Effector CD8-positive, alpha-beta T cell (primary cell): Measurements from ENCODE around the gene GALE.
"Not testable (repeated sequence)": the region's sequence is repeated elsewhere in the genome, so short reads cannot be mapped to it uniquely, and the experiment has no call there.

ENCODE experiments used
- DNase-seq: peaks from one replicate; lab custom pipeline; 2025; lab: John Stamatoyannopoulos, UW

GALE gene

GRCh38 chr1:23792151-23792945 lies 8.2 kb downstream of the GALE start:
- DNase-seq = no peak

GRCh38 chr1:23791516-23792047 lies 9.0 kb downstream of the GALE start:
- DNase-seq = peak; percentile 21

- peak; percentile 76 for DNase-seq
Measured at GRCh38 chr1:23790696-23791515, 9.6 kb downstream of the GALE start, which contains the start of gene LYPLA2. Gene LYPLA2, plus strand, starts transcription at chr1:23791145. Its CDS starts 1,538 bp downstream, at chr1:23792683.

GRCh38 chr1:23788695-23789094 lies 11.9 kb downstream of the GALE start:
- no peak for DNase-seq

GRCh38 chr1:23787701-23788100 lies 12.9 kb downstream of the GALE start:
- no peak for DNase-seq

- DNase-seq = no peak
Measured at GRCh38 chr1:23784846-23785245, 15.7 kb downstream of the GALE start.

GRCh38 chr1:23783141-23783540 lies 17.4 kb downstream of the GALE start:
- DNase-seq = not testable (repeated sequence)

- no peak for DNase-seq
Measured at GRCh38 chr1:23779826-23780371, 20.7 kb downstream of the GALE start.

GRCh38 chr1:23777979-23778814 lies 22.4 kb downstream of the GALE start, which contains the start of gene PITHD1:
Gene PITHD1, plus strand, starts transcription at chr1:23778418. Its CDS starts 98 bp downstream, at chr1:23778516.
- peak; percentile 69 for DNase-seq

GRCh38 chr1:23776217-23776616 lies 24.3 kb downstream of the GALE start:
- no peak for DNase-seq

GRCh38 chr1:23774174-23774880 lies 26.2 kb downstream of the GALE start:
- DNase-seq = no peak

- no peak for DNase-seq
Measured at GRCh38 chr1:23772854-23773242, 27.7 kb downstream of the GALE start.

- peak; percentile 76 for DNase-seq
Measured at GRCh38 chr1:23772049-23772853, 28.3 kb downstream of the GALE start.

GRCh38 chr1:23768733-23769132 lies 31.8 kb downstream of the GALE start:
- no peak for DNase-seq

- DNase-seq = no peak
Measured at GRCh38 chr1:23763041-23763577, 37.4 kb downstream of the GALE start.

- no peak for DNase-seq
Measured at GRCh38 chr1:23759277-23759676, 41.3 kb downstream of the GALE start.

GRCh38 chr1:23757812-23758211 lies 42.7 kb downstream of the GALE start:
- no peak for DNase-seq

- no peak for DNase-seq
Measured at GRCh38 chr1:23756676-23757075, 43.9 kb downstream of the GALE start.

- no peak for DNase-seq
Measured at GRCh38 chr1:23752909-23753308, 47.6 kb downstream of the GALE start.

- no peak for DNase-seq
Measured at GRCh38 chr1:23751815-23752200, 48.7 kb downstream of the GALE start.
